HCT116 (cell line): ENCODE data around the gene ABCG5. TPM values are rescaled to one million over a fixed set of nuclear protein-coding genes. Genes with fewer than 3 reads are reported as not detected.

Source experiments
- ATAC-seq: fragments of 200-7000 bp; cut with Tn5 transposase; 2 replicates; pipeline ENCODE4 v1.9.1; 2020; ENCODE audit warnings: mild to moderate bottlenecking, moderate library complexity
- BruUV-seq: library from RNA; stranded (reverse); fragments of 400-500 nt; replicated peaks from 2 replicates; lab custom pipeline; 2021; lab: Mats Ljungman, UMichigan
- CTCF ChIA-PET: fragments of 300-600 bp; sonication (Branson Sonifier 250); formaldehyde crosslinking; loops from one replicate; lab custom pipeline; 2021; ENCODE audit warnings: antibody characterized with exemption; lab: Charles Lee
- POLR2A ChIA-PET: fragments of 300-600, 350-600 bp; sonication (Branson Sonifier 250); formaldehyde crosslinking; loops from one replicate; lab custom pipeline; 2021; ENCODE audit warnings: antibody characterized with exemption; lab: Charles Lee
- RAD21 ChIA-PET, 2 experiments: fragments of 300-600 bp; sonication (Branson Sonifier 250); formaldehyde crosslinking; loops; one replicate each; lab custom pipeline; 2023; ENCODE audit warnings: low total read pairs in 2 of 2; ENCODE audit not compliant: uncharacterized antibody in 2 of 2, unreplicated experiment in 2 of 2, low non-redundant PET in 1 of 2; lab: Charles Lee
- DNase-seq: peaks from one replicate; pipeline ENCODE4 v3.0.0-alpha.2; 2010; ENCODE audit warnings: low read depth, low spot score
- H2AFZ ChIP-seq: fragments of 200-600 bp; shearing (Covaris generic), sonication (generic); 2 replicates; pipeline ENCODE4 v1.6.1; 2017; ENCODE audit warnings: low read depth, mixed run types, mixed read lengths, antibody characterized with exemption, low read length; ENCODE audit not compliant: poor library complexity, severe bottlenecking
- H3K27ac ChIP-seq: 2 replicates; pipeline ENCODE4 v1.5.1; 2012; ENCODE audit warnings: low read depth, low read length
- H3K27me3 ChIP-seq: fragments of 200-600 bp; sonication (generic); 2 replicates; pipeline ENCODE4 v1.6.1; 2016; ENCODE audit warnings: mixed run types, low read length, mixed read lengths; ENCODE audit not compliant: insufficient read depth
- H3K36me3 ChIP-seq, 2 experiments: fragments of 200-500 bp in 1 of 2; fragments of 200-600 bp in 1 of 2; sonication (Bioruptor generic) in 1 of 2; sonication (generic) in 1 of 2; 2 replicates each; pipeline versions ENCODE4 v1.5.1 to v1.6.1; 2014 to 2016; ENCODE audit warnings: low read length in 2 of 2, inconsistent platforms in 1 of 2, mixed read lengths in 1 of 2, mixed run types in 1 of 2; ENCODE audit not compliant: insufficient read depth in 2 of 2, control insufficient read depth in 1 of 2
- H3K4me1 ChIP-seq, 2 experiments: fragments of 200-600 bp in 1 of 2; sonication (generic) in 1 of 2; 2 replicates each; pipeline versions ENCODE4 v1.5.1 to v1.6.1; 2012 to 2017; ENCODE audit warnings: low read length in 2 of 2, inconsistent platforms in 1 of 2, mild to moderate bottlenecking in 1 of 2, mixed read lengths in 1 of 2, mixed run types in 1 of 2, moderate library complexity in 1 of 2; ENCODE audit not compliant: insufficient read depth in 2 of 2, control insufficient read depth in 1 of 2
- H3K4me2 ChIP-seq: fragments of 200-600 bp; sonication (generic); 2 replicates; pipeline ENCODE4 v1.6.1; 2017; ENCODE audit warnings: mixed run types, low read length, mixed read lengths
- H3K4me3 ChIP-seq, 2 experiments: fragments of 200-600 bp in 1 of 2; sonication (generic) in 1 of 2; replicated peaks in 1 of 2; 2 replicates each; pipeline ENCODE4 v1.5.1; 2011 to 2016; ENCODE audit warnings: low read length in 2 of 2, control low read depth in 1 of 2, low read depth in 1 of 2, mild to moderate bottlenecking in 1 of 2, mixed read lengths in 1 of 2, mixed run types in 1 of 2
- H3K79me2 ChIP-seq: fragments of 200-600 bp; sonication (generic); 2 replicates; pipeline ENCODE4 v1.6.1; 2017; ENCODE audit warnings: mild to moderate bottlenecking, mixed run types, low read length, moderate library complexity, mixed read lengths; ENCODE audit not compliant: insufficient read depth
- H3K9ac ChIP-seq: fragments of 200-600 bp; sonication (generic); 2 replicates; pipeline ENCODE4 v1.6.1; 2016; ENCODE audit warnings: low read length, mixed read lengths
- H3K9me2 ChIP-seq: fragments of 200-600 bp; sonication (generic), shearing (Covaris generic); 2 replicates; pipeline ENCODE4 v1.6.1; 2017; ENCODE audit warnings: mixed run types, mild to moderate bottlenecking, moderate library complexity; ENCODE audit not compliant: insufficient read depth
- H3K9me3 ChIP-seq, 2 experiments: fragments of 200-500 bp in 1 of 2; fragments of 200-600 bp in 1 of 2; sonication (Bioruptor generic) in 1 of 2; sonication (generic) in 1 of 2; 2 replicates each; pipeline ENCODE4 v1.6.1; 2014 to 2017; ENCODE audit warnings: low read length in 2 of 2, mixed read lengths in 2 of 2, inconsistent platforms in 1 of 2, low read depth in 1 of 2, mild to moderate bottlenecking in 1 of 2, mixed run types in 1 of 2, moderate library complexity in 1 of 2; ENCODE audit not compliant: control insufficient read depth in 1 of 2, insufficient read depth in 1 of 2
- H4K20me1 ChIP-seq: fragments of 200-600 bp; sonication (generic), shearing (Covaris generic); 2 replicates; pipeline ENCODE4 v1.6.1; 2017; ENCODE audit warnings: mixed run types, mild to moderate bottlenecking, moderate library complexity; ENCODE audit not compliant: insufficient read depth
- CEBPB ChIP-seq: IDR thresholded peaks from 2 replicates; pipeline ENCODE4 v1.6.1; 2012; ENCODE audit warnings: low read depth
- ELF1 ChIP-seq: IDR thresholded peaks from 2 replicates; pipeline ENCODE4 v1.6.1; 2012; ENCODE audit warnings: low read depth, borderline replicate concordance
- EZH2phosphoT487 ChIP-seq: fragments of 200-600 bp; IDR thresholded peaks from 2 replicates; pipeline ENCODE4 v1.6.1; 2018; ENCODE audit warnings: antibody characterized with exemption, borderline replicate concordance
- JUND ChIP-seq: IDR thresholded peaks from 2 replicates; pipeline ENCODE4 v1.6.1; 2012
- POLR2AphosphoS5 ChIP-seq: IDR thresholded peaks from 2 replicates; pipeline ENCODE4 v1.6.1; 2011; ENCODE audit warnings: mild to moderate bottlenecking, low read depth, low read length, moderate library complexity
- RAD21 ChIP-seq: IDR thresholded peaks from 2 replicates; pipeline ENCODE4 v1.6.1; 2012; ENCODE audit warnings: low read depth, mild to moderate bottlenecking
- SRF ChIP-seq: IDR thresholded peaks from 2 replicates; pipeline ENCODE4 v1.6.1; 2012; ENCODE audit warnings: low read depth
- ZFX ChIP-seq: fragments of 450-650 bp; IDR thresholded peaks from 2 replicates; pipeline ENCODE4 v1.6.1; 2017
- intact Hi-C: fragments of 100-400 bp; cut with micrococcal nuclease; formaldehyde crosslinking; loops from 2 replicates; pipeline ENCODE4 v1.10.0; 2022
- total RNA-seq: library from RNA; stranded (reverse); gene quantifications from one replicate; pipeline ENCODE4 v1.2.1, GENCODE V29; 2021; ENCODE audit not compliant: unreplicated experiment
- TF ChIP-seq, protein P1 (sequence below): IDR thresholded peaks from 2 replicates; pipeline ENCODE4 v1.6.1; 2012; ENCODE audit warnings: low read depth

The ABCG5 gene
- total RNA-seq, 1 experiment from 2014 or later, result not detected

DNA sequence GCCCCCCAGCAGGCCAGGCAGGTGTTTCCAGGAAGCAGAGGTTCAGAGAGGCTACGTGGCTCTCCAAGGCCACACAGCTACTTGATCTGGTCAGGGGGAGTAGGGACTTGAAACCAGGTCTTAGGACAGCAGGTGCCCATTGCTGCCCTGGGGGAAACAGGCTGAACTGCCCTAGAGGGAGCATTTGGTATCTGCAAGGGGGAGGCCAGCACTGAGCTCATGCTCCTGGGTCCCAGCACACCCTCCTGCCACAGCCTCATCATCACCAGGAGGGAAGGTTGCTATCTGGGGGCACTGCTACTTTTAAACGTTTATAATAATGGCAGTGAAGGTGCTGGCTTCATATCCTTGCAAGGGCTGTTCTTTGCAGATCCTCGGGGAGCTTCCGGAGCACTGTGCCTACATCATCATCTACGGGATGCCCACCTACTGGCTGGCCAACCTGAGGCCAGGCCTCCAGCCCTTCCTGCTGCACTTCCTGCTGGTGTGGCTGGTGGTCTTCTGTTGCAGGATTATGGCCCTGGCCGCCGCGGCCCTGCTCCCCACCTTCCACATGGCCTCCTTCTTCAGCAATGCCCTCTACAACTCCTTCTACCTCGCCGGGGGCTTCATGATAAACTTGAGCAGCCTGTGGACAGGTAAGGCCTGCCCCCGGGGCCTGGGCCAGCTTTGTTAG lies 36.3 kb upstream of the ABCG5 start (continued):
- TF ChIP-seq, protein P1, sequence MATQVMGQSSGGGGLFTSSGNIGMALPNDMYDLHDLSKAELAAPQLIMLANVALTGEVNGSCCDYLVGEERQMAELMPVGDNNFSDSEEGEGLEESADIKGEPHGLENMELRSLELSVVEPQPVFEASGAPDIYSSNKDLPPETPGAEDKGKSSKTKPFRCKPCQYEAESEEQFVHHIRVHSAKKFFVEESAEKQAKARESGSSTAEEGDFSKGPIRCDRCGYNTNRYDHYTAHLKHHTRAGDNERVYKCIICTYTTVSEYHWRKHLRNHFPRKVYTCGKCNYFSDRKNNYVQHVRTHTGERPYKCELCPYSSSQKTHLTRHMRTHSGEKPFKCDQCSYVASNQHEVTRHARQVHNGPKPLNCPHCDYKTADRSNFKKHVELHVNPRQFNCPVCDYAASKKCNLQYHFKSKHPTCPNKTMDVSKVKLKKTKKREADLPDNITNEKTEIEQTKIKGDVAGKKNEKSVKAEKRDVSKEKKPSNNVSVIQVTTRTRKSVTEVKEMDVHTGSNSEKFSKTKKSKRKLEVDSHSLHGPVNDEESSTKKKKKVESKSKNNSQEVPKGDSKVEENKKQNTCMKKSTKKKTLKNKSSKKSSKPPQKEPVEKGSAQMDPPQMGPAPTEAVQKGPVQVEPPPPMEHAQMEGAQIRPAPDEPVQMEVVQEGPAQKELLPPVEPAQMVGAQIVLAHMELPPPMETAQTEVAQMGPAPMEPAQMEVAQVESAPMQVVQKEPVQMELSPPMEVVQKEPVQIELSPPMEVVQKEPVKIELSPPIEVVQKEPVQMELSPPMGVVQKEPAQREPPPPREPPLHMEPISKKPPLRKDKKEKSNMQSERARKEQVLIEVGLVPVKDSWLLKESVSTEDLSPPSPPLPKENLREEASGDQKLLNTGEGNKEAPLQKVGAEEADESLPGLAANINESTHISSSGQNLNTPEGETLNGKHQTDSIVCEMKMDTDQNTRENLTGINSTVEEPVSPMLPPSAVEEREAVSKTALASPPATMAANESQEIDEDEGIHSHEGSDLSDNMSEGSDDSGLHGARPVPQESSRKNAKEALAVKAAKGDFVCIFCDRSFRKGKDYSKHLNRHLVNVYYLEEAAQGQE, result no peak
- no peak for TF ChIP-seq POLR2AphosphoS5
- no peak for TF ChIP-seq JUND
- TF ChIP-seq ELF1, result no peak

DNA sequence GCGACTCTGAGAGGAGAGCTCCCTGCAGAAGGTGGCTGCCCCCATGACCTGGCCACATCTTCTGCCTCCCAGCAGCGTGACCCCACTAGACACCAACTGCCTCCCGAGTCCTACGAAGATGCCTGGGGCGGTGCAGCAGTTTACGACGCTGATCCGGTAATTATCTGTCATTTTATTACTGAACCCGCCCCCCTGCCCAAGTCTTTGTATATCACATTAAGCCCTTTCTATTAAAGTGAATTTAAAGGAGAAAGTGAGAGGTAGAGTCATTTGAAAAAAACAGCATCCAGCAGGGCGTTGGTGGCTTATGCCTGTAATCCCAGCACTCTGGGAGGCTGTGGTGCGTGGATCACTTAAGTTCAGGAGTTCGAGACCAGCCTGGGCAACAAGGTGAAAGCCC lies 33.5 kb upstream of the ABCG5 start:
- no peaks in the 10 kb centered on the region for H3K4me1 ChIP-seq
- no peak overlapping the region for H2AFZ ChIP-seq
- TF ChIP-seq CEBPB (no peak), EZH2phosphoT487 (no peak), ZFX (no peak), POLR2AphosphoS5 (no peak), RAD21 (no peak), SRF (no peak)
- TF ChIP-seq, protein P1, result no peak
- no peaks in the 10 kb centered on the region for H3K36me3 ChIP-seq
- H3K27ac ChIP-seq, result no peak overlapping the region
- no peak overlapping the region for H3K9ac ChIP-seq
- RAD21 ChIA-PET, result no interaction called here
- no peaks in the 10 kb centered on the region for H3K9me3 ChIP-seq
- no peaks in the 10 kb centered on the region for H4K20me1 ChIP-seq
- intact Hi-C loops, result loop anchor here (10.0 kb wide), 3 partner anchors 257 to 1623 kb away; no protein-coding TSS in a partner anchor
- CTCF ChIA-PET, result no interaction called here
- no peak overlapping the region for H3K4me3 ChIP-seq
- no peaks in the 10 kb centered on the region for H3K79me2 ChIP-seq
- H3K27me3 ChIP-seq, result peaks cover 59% of the 10 kb centered on the region
- H3K4me2 ChIP-seq, result no peak overlapping the region
- no TSS peak for BruUV-seq
- ATAC-seq, result no peak
- DNase-seq, result no peak
- H3K9me2 ChIP-seq, result no peaks in the 10 kb centered on the region
- POLR2A ChIA-PET, result no interaction called here
